H1 (cell line): ENCODE results near the gene SSR1. TPM values are rescaled to one million over a fixed set of nuclear protein-coding genes. Genes with fewer than 3 reads are reported as not detected.

Experiments used
- CTCF ChIA-PET: fragments of 300-600 bp; sonication (Branson Sonifier 250); formaldehyde crosslinking; loops from one replicate; lab custom pipeline; 2021; ENCODE audit not compliant: partially characterized antibody; lab: Charles Lee
- POLR2A ChIA-PET: fragments of 300-600 bp; sonication (Branson Sonifier 250); formaldehyde crosslinking; loops from one replicate; lab custom pipeline; 2021; ENCODE audit warnings: inconsistent platforms; ENCODE audit not compliant: partially characterized antibody; lab: Charles Lee
- DNase-seq, 2 experiments: peaks; one replicate each; pipeline versions ENCODE4 v3.0.0 to v3.0.0-alpha.2; 2010 to 2022; ENCODE audit warnings: low spot score in 2 of 2, low read depth in 1 of 2, mixed read lengths in 1 of 2
- FAIRE-seq: peaks from 2 replicates; lab custom pipeline; 2011; peaks lifted over from hg19 to GRCh38; lab: Jason Lieb, UNC
- H2AFZ ChIP-seq: 2 replicates; pipeline ENCODE4 v1.8.1; 2012; ENCODE audit warnings: low read length, inconsistent platforms
- H2AK5ac ChIP-seq: 2 replicates; pipeline ENCODE4 v1.6.1; 2013; ENCODE audit warnings: low read depth, low read length
- H2BK120ac ChIP-seq: replicated peaks from 2 replicates; pipeline ENCODE3; 2013; ENCODE audit warnings: low read depth, low read length, inconsistent platforms
- H2BK12ac ChIP-seq: 2 replicates; pipeline ENCODE4 v1.6.1; 2013; ENCODE audit warnings: low read depth, low read length
- H2BK15ac ChIP-seq: 2 replicates; pipeline ENCODE4 v1.6.1; 2013; ENCODE audit warnings: low read length
- H2BK20ac ChIP-seq: 2 replicates; pipeline ENCODE4 v1.6.1; 2013; ENCODE audit warnings: low read length
- H2BK5ac ChIP-seq: 2 replicates; pipeline ENCODE4 v1.6.1; 2013; ENCODE audit warnings: low read depth, low read length
- H3K14ac ChIP-seq: 2 replicates; pipeline ENCODE4 v1.6.1; 2013; ENCODE audit warnings: inconsistent platforms; ENCODE audit not compliant: insufficient read length
- H3K18ac ChIP-seq: 2 replicates; pipeline ENCODE4 v1.6.1; 2013; ENCODE audit warnings: low read length; ENCODE audit errors: extremely low read depth
- H3K23ac ChIP-seq: 2 replicates; pipeline ENCODE4 v1.6.1; 2013; ENCODE audit warnings: inconsistent platforms; ENCODE audit not compliant: insufficient read length
- H3K23me2 ChIP-seq: 2 replicates; pipeline ENCODE4 v1.6.1; 2013; ENCODE audit warnings: low read depth, low read length
- H3K27ac ChIP-seq: 2 replicates; pipeline ENCODE4 v1.6.1; 2011; ENCODE audit warnings: low read depth, low read length, inconsistent platforms
- H3K27me3 ChIP-seq, 4 experiments: replicated peaks in 1 of 4; 1 replicate in 1 of 4; 2 replicates in 3 of 4; pipeline versions ENCODE4 v1.6.1 to v1.8.1; 2011 to 2013; ENCODE audit warnings: low read length in 3 of 4, mild to moderate bottlenecking in 3 of 4, inconsistent platforms in 2 of 4, mixed read lengths in 2 of 4, moderate library complexity in 1 of 4; ENCODE audit not compliant: control insufficient read depth in 3 of 4, insufficient read depth in 3 of 4; ENCODE audit errors: extremely low read depth in 1 of 4
- H3K36me3 ChIP-seq, 4 experiments: 2 replicates each; pipeline versions ENCODE4 v1.6.1 to v1.8.1; 2011 to 2013; ENCODE audit warnings: mild to moderate bottlenecking in 4 of 4, low read length in 3 of 4, moderate library complexity in 2 of 4, control low read depth in 1 of 4, inconsistent platforms in 1 of 4; ENCODE audit not compliant: insufficient read depth in 4 of 4, control insufficient read depth in 2 of 4
- H3K4ac ChIP-seq: replicated peaks from 2 replicates; pipeline ENCODE3; 2013; ENCODE audit warnings: low read length, low read depth, mixed read lengths, inconsistent platforms; ENCODE audit not compliant: insufficient read length
- H3K4me1 ChIP-seq, 4 experiments: replicated peaks in 1 of 4; 1 replicate in 1 of 4; 2 replicates in 3 of 4; pipeline versions ENCODE4 v1.6.1 to v1.8.1; 2011 to 2013; ENCODE audit warnings: low read length in 3 of 4, inconsistent platforms in 2 of 4, mixed read lengths in 1 of 4; ENCODE audit not compliant: insufficient read depth in 4 of 4, control insufficient read depth in 3 of 4
- H3K4me2 ChIP-seq, 2 experiments: 2 replicates each; pipeline versions ENCODE4 v1.6.1 to v1.8.1; 2011 to 2013; ENCODE audit warnings: low read depth in 2 of 2, low read length in 2 of 2, control low read depth in 1 of 2, inconsistent platforms in 1 of 2, mild to moderate bottlenecking in 1 of 2; ENCODE audit not compliant: insufficient read depth in 1 of 2
- H3K4me3 ChIP-seq, 4 experiments: fragments of 200-600, 300-600 bp in 1 of 4; sonication (generic), shearing (Covaris generic), sonication (Bioruptor Twin) in 1 of 4; 2 replicates each; pipeline versions ENCODE4 v1.5.1 to v1.8.1; 2011 to 2016; ENCODE audit warnings: low read length in 4 of 4, low read depth in 3 of 4, control low read depth in 2 of 4, inconsistent platforms in 2 of 4, mild to moderate bottlenecking in 2 of 4, mixed read lengths in 1 of 4, moderate library complexity in 1 of 4; ENCODE audit not compliant: insufficient read depth in 2 of 4; ENCODE audit errors: extremely low read depth in 1 of 4
- H3K56ac ChIP-seq: replicated peaks from 2 replicates; pipeline ENCODE3; 2013; ENCODE audit warnings: low read depth, mild to moderate bottlenecking, mixed read lengths, low read length, inconsistent platforms; ENCODE audit not compliant: insufficient read length
- H3K79me1 ChIP-seq: 2 replicates; pipeline ENCODE4 v1.6.1; 2013; ENCODE audit warnings: low read depth, low read length, control low read depth
- H3K79me2 ChIP-seq, 2 experiments: 2 replicates each; pipeline versions ENCODE4 v1.6.1 to v1.8.1; 2012 to 2013; ENCODE audit warnings: low read length in 2 of 2, mild to moderate bottlenecking in 2 of 2, inconsistent platforms in 1 of 2; ENCODE audit not compliant: insufficient read depth in 2 of 2, control insufficient read depth in 1 of 2
- H3K9ac ChIP-seq, 4 experiments: replicated peaks in 1 of 4; 1 replicate in 1 of 4; 2 replicates in 3 of 4; pipeline versions ENCODE4 v1.6.1 to v1.8.1; 2011 to 2013; ENCODE audit warnings: low read depth in 3 of 4, low read length in 3 of 4, control low read depth in 2 of 4, mild to moderate bottlenecking in 2 of 4, moderate library complexity in 2 of 4, inconsistent platforms in 1 of 4; ENCODE audit errors: extremely low read depth in 1 of 4
- H3K9me3 ChIP-seq, 2 experiments: 2 replicates each; pipeline versions ENCODE4 v1.6.1 to v1.8.1; 2012 to 2013; ENCODE audit warnings: mild to moderate bottlenecking in 2 of 2, moderate library complexity in 2 of 2, control low read depth in 1 of 2, inconsistent platforms in 1 of 2, low read depth in 1 of 2, low read length in 1 of 2, mixed read lengths in 1 of 2; ENCODE audit not compliant: insufficient read depth in 2 of 2
- H4K20me1 ChIP-seq, 2 experiments: replicated peaks in 1 of 2; 2 replicates each; pipeline versions ENCODE3 to v1.8.1; 2011 to 2013; ENCODE audit warnings: inconsistent platforms in 2 of 2, low read length in 2 of 2, mild to moderate bottlenecking in 1 of 2; ENCODE audit not compliant: insufficient read depth in 2 of 2, control insufficient read depth in 1 of 2
- H4K5ac ChIP-seq: 2 replicates; pipeline ENCODE4 v1.6.1; 2013; ENCODE audit warnings: low read length, low read depth, mixed read lengths, inconsistent platforms; ENCODE audit not compliant: insufficient read length
- H4K8ac ChIP-seq: 2 replicates; pipeline ENCODE4 v1.8.0; 2013; ENCODE audit warnings: mild to moderate bottlenecking, moderate library complexity, low read length, inconsistent platforms; ENCODE audit not compliant: insufficient read depth; ENCODE audit errors: extremely low read depth
- H4K91ac ChIP-seq: replicated peaks from 2 replicates; pipeline ENCODE3; 2013; ENCODE audit warnings: low read length, mixed read lengths, inconsistent platforms; ENCODE audit not compliant: insufficient read length
- ASH2L ChIP-seq: fragments of 200-600, 300-600 bp; sonication (generic); IDR thresholded peaks from one replicate; pipeline ENCODE4 v1.7.1; 2017; ENCODE audit warnings: low read length
- CBX5 ChIP-seq: fragments of 300-800, 300-1000 bp; sonication (generic); IDR thresholded peaks from 2 replicates; pipeline ENCODE4 v1.7.1; 2016; ENCODE audit warnings: antibody characterized with exemption, low read length, low read depth
- CHD2 ChIP-seq: IDR thresholded peaks from 2 replicates; pipeline ENCODE4 v1.6.1; 2012; ENCODE audit warnings: low read length, improper control_type of control experiment
- FOSL1 ChIP-seq: IDR thresholded peaks from 2 replicates; pipeline ENCODE4 v1.6.1; 2011; ENCODE audit warnings: mild to moderate bottlenecking, low read depth, low read length, moderate library complexity; ENCODE audit not compliant: insufficient read depth
- GTF2F1 ChIP-seq: IDR thresholded peaks from 2 replicates; pipeline ENCODE4 v1.6.1; 2012; ENCODE audit warnings: low read depth, low read length, improper control_type of control experiment, borderline replicate concordance
- JUN ChIP-seq: IDR thresholded peaks from 2 replicates; pipeline ENCODE4 v1.6.1; 2011; ENCODE audit warnings: low read depth, mild to moderate bottlenecking, improper control_type of control experiment, low read length
- JUND ChIP-seq: IDR thresholded peaks from 2 replicates; pipeline ENCODE4 v1.6.1; 2011; ENCODE audit warnings: mild to moderate bottlenecking, improper control_type of control experiment, low read length
- NRF1 ChIP-seq: IDR thresholded peaks from 2 replicates; pipeline ENCODE4 v1.6.1; 2011; ENCODE audit warnings: mild to moderate bottlenecking, low read depth, low read length, improper control_type of control experiment
- RNF2 ChIP-seq: fragments of 200-900, 300-1000 bp; sonication (generic); IDR thresholded peaks from 2 replicates; pipeline ENCODE4 v1.7.1; 2016; ENCODE audit warnings: borderline replicate concordance, low read depth, mild to moderate bottlenecking, antibody characterized with exemption, low read length; ENCODE audit not compliant: poor library complexity, severe bottlenecking; ENCODE audit errors: missing control alignments
- SUZ12 ChIP-seq: fragments of 200-600 bp; sonication (generic); IDR thresholded peaks from 2 replicates; pipeline ENCODE4 v1.6.1; 2012; ENCODE audit warnings: mild to moderate bottlenecking, inconsistent platforms, low read length, moderate library complexity, mixed read lengths
- TBP ChIP-seq: IDR thresholded peaks from 2 replicates; pipeline ENCODE4 v1.6.1; 2011; ENCODE audit warnings: low read depth, low read length, improper control_type of control experiment
- TCF12 ChIP-seq: IDR thresholded peaks from 2 replicates; pipeline ENCODE4 v1.6.1; 2011; ENCODE audit warnings: low read depth, mild to moderate bottlenecking, low read length
- ZNF274 ChIP-seq: IDR thresholded peaks from 2 replicates; pipeline ENCODE4 v1.7.0; 2012; ENCODE audit warnings: low read length, borderline replicate concordance; ENCODE audit errors: extremely low read depth
- WGBS, 2 experiments: shearing (Covaris generic) in 1 of 2; methylation state at CpG; one replicate each; pipeline versions ENCODE4 v1.1.6 to v1.1.7; 2013 to 2015; ENCODE audit warnings: low lambda C conversion rate in 2 of 2, mixed read lengths in 2 of 2, inconsistent platforms in 1 of 2, low coverage in 1 of 2, missing lambda C conversion rate in 1 of 2; ENCODE audit not compliant: insufficient replicate concordance in 2 of 2, insufficient coverage in 1 of 2, insufficient read length in 1 of 2; ENCODE audit errors: extremely low coverage in 1 of 2, missing lambda C conversion rate in 1 of 2; 5-methylcytosine and 5-hydroxymethylcytosine counted together
- polyA plus RNA-seq, 7 experiments: library from polyadenylated mRNA; depleted of rRNA in 3 of 7; stranded (reverse) in 5 of 7; unstranded in 2 of 7; fragments of >200 nt in 5 of 7; fragments of 200-250 nt in 2 of 7; gene quantifications; 1 replicate in 5 of 7; 2 replicates in 1 of 7; 4 replicates in 1 of 7; pipeline versions ENCODE4 v1.2.1 to v1.2.3, GENCODE V29; 2011 to 2013; ENCODE audit warnings: missing spikeins in 2 of 7, mixed read lengths in 2 of 7
- total RNA-seq: library from RNA; stranded (reverse); fragmentation: NEBNext Ultra II Directional; extraction: Animal tissue kit (Norgen Biotek cat#: 25700); gene quantifications from 2 replicates; pipeline ENCODE4 v1.2.1, GENCODE V29; 2021

Gene SSR1
- total and polyA plus RNA-seq, 2 of the 8 experiments (the other 6 are each of a cell fraction or from before 2014, with no cell fraction given), result 26.6 to 117 TPM

DNA sequence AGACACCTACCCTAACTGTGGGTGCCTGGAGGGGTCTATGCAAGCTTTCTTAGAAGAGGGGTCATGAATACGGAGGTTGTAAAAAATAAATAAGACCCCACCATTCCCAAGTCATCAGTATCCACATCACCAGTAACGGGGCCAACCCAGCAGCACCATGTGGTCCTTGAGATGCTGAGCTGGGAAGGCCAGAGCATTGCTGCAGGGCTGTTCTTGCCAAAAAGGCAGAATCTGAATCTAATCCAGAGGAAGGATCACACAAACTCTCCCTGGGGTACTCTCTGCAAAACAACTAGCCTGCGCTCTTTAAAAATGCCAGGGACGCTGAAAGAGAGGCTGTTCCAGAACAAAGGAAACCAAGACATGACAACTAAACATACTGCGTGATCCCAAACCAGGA, 43.2 kb downstream of the SSR1 start:
- no peak overlapping the region for H3K4me3 ChIP-seq
- no peak overlapping the region for H4K5ac ChIP-seq
- no peak overlapping the region for H3K56ac ChIP-seq
- no peak overlapping the region for H2BK12ac ChIP-seq
- no peak overlapping the region for H4K8ac ChIP-seq
- H2BK5ac ChIP-seq, result no peak overlapping the region
- ChIA-PET CTCF (interaction anchor here (0.8 to 1.1 kb wide), 2 partner anchors 8 to 25 kb away, joined by 4 to 5 read pairs; no protein-coding TSS in a partner anchor), POLR2A (no interaction called here)
- no peak overlapping the region for H3K4me2 ChIP-seq
- no peak overlapping the region for H3K18ac ChIP-seq
- H2BK20ac ChIP-seq, result no peak overlapping the region
- H3K9ac ChIP-seq, result no peak overlapping the region
- H3K4ac ChIP-seq, result no peak overlapping the region
- FAIRE-seq (no peak), DNase-seq (peak in 1 of 2 experiments; percentile 32)
- no peak overlapping the region for H2BK120ac ChIP-seq
- H3K23me2 ChIP-seq, result no peaks in the 10 kb centered on the region
- no peak overlapping the region for H3K14ac ChIP-seq
- no peak overlapping the region for H3K23ac ChIP-seq
- no peaks in the 10 kb centered on the region for H4K20me1 ChIP-seq
- no peaks in the 10 kb centered on the region for H3K79me2 ChIP-seq
- no peak overlapping the region for H4K91ac ChIP-seq
- no peaks in the 10 kb centered on the region for H3K4me1 ChIP-seq
- WGBS, 2 experiments, result 92% methylated on average over 5 of the region's 5 CpGs; no CpG with 5 or more reads in 1 of the 2 experiments
- no peak overlapping the region for H3K27ac ChIP-seq
- no peaks in the 10 kb centered on the region for H3K27me3 ChIP-seq
- no peak overlapping the region for H2BK15ac ChIP-seq
- no peaks in the 10 kb centered on the region for H3K36me3 ChIP-seq
- H3K79me1 ChIP-seq, result no peaks in the 10 kb centered on the region
- H2AK5ac ChIP-seq, result no peak overlapping the region
- H2AFZ ChIP-seq, result no peak overlapping the region
- H3K9me3 ChIP-seq, result no peaks in the 10 kb centered on the region
- TF ChIP-seq FOSL1 (no peak), JUND (no peak), ZNF274 (no peak), CBX5 (no peak), ASH2L (no peak), GTF2F1 (no peak), TCF12 (no peak), JUN (no peak), NRF1 (no peak), TBP (no peak), CHD2 (no peak), RNF2 (no peak), SUZ12 (no peak)
